HEK293 (cell line): ENCODE data around the gene ARHGEF11.

Source experiments
- CTCF ChIA-PET: fragments of 350-600 bp; formaldehyde crosslinking; extraction: SDS; loops from one replicate; lab custom pipeline; 2021; ENCODE audit warnings: antibody characterized with exemption; lab: Yijun Ruan, JAX
- POLR2A ChIA-PET: fragments of 300-600 bp; formaldehyde crosslinking; extraction: SDS; loops from one replicate; lab custom pipeline; 2020; ENCODE audit warnings: antibody characterized with exemption, inconsistent platforms; lab: Yijun Ruan, JAX
- H3K27ac ChIP-seq: fragments of 200-500 bp; sonication (Bioruptor generic); 2 replicates; pipeline ENCODE4 v1.5.1; 2014; ENCODE audit warnings: low read depth, low read length, control low read depth, inconsistent platforms; ENCODE audit errors: extremely low read depth
- H3K36me3 ChIP-seq, 2 experiments: fragments of 200-500 bp in 1 of 2; sonication (Bioruptor generic) in 1 of 2; 1 replicate in 1 of 2; 2 replicates in 1 of 2; pipeline ENCODE4 v1.5.1; 2014 to 2017; ENCODE audit warnings: inconsistent platforms in 2 of 2, low read length in 2 of 2; ENCODE audit not compliant: control insufficient read depth in 2 of 2, insufficient read depth in 1 of 2
- H3K4me1 ChIP-seq: fragments of 200-500 bp; sonication (Bioruptor generic); 2 replicates; pipeline ENCODE4 v1.5.1; 2014; ENCODE audit warnings: mild to moderate bottlenecking, low read length, inconsistent platforms; ENCODE audit not compliant: control insufficient read depth, insufficient read depth
- H3K4me3 ChIP-seq: 2 replicates; pipeline ENCODE4 v1.5.1; 2011; ENCODE audit warnings: low read depth, mild to moderate bottlenecking, control low read depth, low read length, moderate library complexity
- H3K9me3 ChIP-seq: fragments of 200-500 bp; sonication (Bioruptor generic); 2 replicates; pipeline ENCODE4 v1.5.1; 2014; ENCODE audit warnings: low read depth, low read length, inconsistent platforms; ENCODE audit not compliant: control insufficient read depth, insufficient read depth
- ATF2 ChIP-seq: fragments of 450-650 bp; formaldehyde crosslinking; IDR thresholded peaks from 2 replicates; pipeline ENCODE4 v1.5.1; 2016; ENCODE audit warnings: missing biosample characterization, missing genetic modification characterization, low read depth
- HOXC10 ChIP-seq: sonication (generic); formaldehyde crosslinking; IDR thresholded peaks from 2 replicates; pipeline ENCODE4 v1.8.1; 2023; ENCODE audit warnings: mild to moderate bottlenecking, missing genetic modification reagents
- KLF9 ChIP-seq: fragments of 450-650 bp; formaldehyde crosslinking; IDR thresholded peaks from 2 replicates; pipeline ENCODE4 v1.5.1; 2016; ENCODE audit warnings: missing biosample characterization, missing genetic modification characterization, low read depth
- OVOL3 ChIP-seq: fragments of 450-650 bp; formaldehyde crosslinking; IDR thresholded peaks from 2 replicates; pipeline ENCODE4 v1.5.1; 2016; ENCODE audit warnings: missing biosample characterization, missing genetic modification characterization
- PBX3 ChIP-seq: sonication (generic); formaldehyde crosslinking; IDR thresholded peaks from 2 replicates; pipeline ENCODE4 v1.8.1; 2022; ENCODE audit warnings: mild to moderate bottlenecking, moderate library complexity, missing genetic modification reagents
- TCF7L2 ChIP-seq: IDR thresholded peaks from 2 replicates; pipeline ENCODE4 v1.6.1; 2011; ENCODE audit warnings: low read depth, mild to moderate bottlenecking, inconsistent platforms, low read length, moderate library complexity, borderline replicate concordance
- ZBTB17 ChIP-seq: fragments of 450-650 bp; formaldehyde crosslinking; IDR thresholded peaks from 2 replicates; pipeline ENCODE4 v1.5.1; 2016; ENCODE audit warnings: missing biosample characterization, missing genetic modification characterization
- ZBTB21 ChIP-seq: fragments of 450-650 bp; formaldehyde crosslinking; IDR thresholded peaks from 2 replicates; pipeline ENCODE4 v1.5.1; 2017; ENCODE audit warnings: missing biosample characterization, missing genetic modification characterization
- ZBTB44 ChIP-seq: fragments of 450-650 bp; IDR thresholded peaks from 2 replicates; pipeline ENCODE4 v1.5.1; 2018; ENCODE audit warnings: missing biosample characterization, mild to moderate bottlenecking, missing genetic modification characterization
- ZNF248 ChIP-seq: fragments of 450-650 bp; formaldehyde crosslinking; IDR thresholded peaks from 2 replicates; pipeline ENCODE4 v1.5.1; 2017; ENCODE audit warnings: missing biosample characterization, missing genetic modification characterization
- ZNF362 ChIP-seq: fragments of 450-650 bp; formaldehyde crosslinking; IDR thresholded peaks from 2 replicates; pipeline ENCODE4 v1.5.1; 2016; ENCODE audit warnings: missing biosample characterization, missing genetic modification characterization
- ZNF449 ChIP-seq: fragments of 450-650 bp; formaldehyde crosslinking; IDR thresholded peaks from 2 replicates; pipeline ENCODE4 v1.5.1; 2017; ENCODE audit warnings: missing biosample characterization, mild to moderate bottlenecking, missing genetic modification characterization, moderate library complexity
- ZNF600 ChIP-seq: fragments of 450-650 bp; formaldehyde crosslinking; IDR thresholded peaks from 2 replicates; pipeline ENCODE4 v1.5.1; 2016; ENCODE audit warnings: missing biosample characterization, missing genetic modification characterization
- ZNF623 ChIP-seq: fragments of 450-650 bp; formaldehyde crosslinking; IDR thresholded peaks from 2 replicates; pipeline ENCODE4 v1.5.1; 2016; ENCODE audit warnings: missing biosample characterization, missing genetic modification characterization
- ZNF777 ChIP-seq: fragments of 450-650 bp; formaldehyde crosslinking; IDR thresholded peaks from 2 replicates; pipeline ENCODE4 v1.5.1; 2017; ENCODE audit warnings: missing biosample characterization, missing genetic modification characterization, borderline replicate concordance
- ZNF792 ChIP-seq: fragments of 450-650 bp; formaldehyde crosslinking; IDR thresholded peaks from 2 replicates; pipeline ENCODE4 v1.5.1; 2016; ENCODE audit warnings: missing biosample characterization, missing genetic modification characterization

ARHGEF11 gene

GRCh38 chr1:156964441-156964840, 81.1 kb downstream of the ARHGEF11 start:
- Histone ChIP-seq H3K4me3 (no peak overlapping the region), H3K27ac (no peak overlapping the region), H3K36me3 (peaks cover 4 to 73% of the 10 kb centered on the region in 2 experiments), H3K9me3 (no peaks in the 10 kb centered on the region), H3K4me1 (no peaks in the 10 kb centered on the region)
- ChIA-PET CTCF (interaction anchor here (1.4 to 1.5 kb wide), 2 partner anchors 44 to 125 kb away, joined by 3 read pairs; partner anchors contain the start of gene LRRC71), POLR2A (no interaction called here)
- no peak for TF ChIP-seq ZNF449 (tag by site-specific recombination)
- TF ChIP-seq ZNF600 = no peak
- no peak for TF ChIP-seq ZBTB21
- no peak for TF ChIP-seq OVOL3 (tag by site-specific recombination)
- no peak for TF ChIP-seq ZNF362 (tag by site-specific recombination)
- TF ChIP-seq TCF7L2 = no peak
- no peak for TF ChIP-seq HOXC10 (CRISPR knock-in tag)
- TF ChIP-seq PBX3 (CRISPR knock-in tag) = no peak
- no peak for TF ChIP-seq ZNF248 (tag by site-specific recombination)
- TF ChIP-seq ZNF623 (tag by site-specific recombination) = no peak
- no peak for TF ChIP-seq ZBTB44 (tag by site-specific recombination)
- TF ChIP-seq ZNF792 (tag by site-specific recombination) = no peak
- no peak for TF ChIP-seq ATF2 (tag by site-specific recombination)

GRCh38 chr1:156963621-156964020, 81.9 kb downstream of the ARHGEF11 start:
- H3K4me1 ChIP-seq = no peaks in the 10 kb centered on the region
- no peak overlapping the region for H3K4me3 ChIP-seq
- no peak overlapping the region for H3K27ac ChIP-seq
- CTCF ChIA-PET = interaction anchor here (1.0 to 1.4 kb wide), 3 partner anchors 14 to 126 kb away, joined by 3 read pairs; no protein-coding TSS in a partner anchor
- no peak for TF ChIP-seq KLF9
- TF ChIP-seq ZBTB17 = peak; percentile 47; the same call in 1 of the 2 replicates
- no peak for TF ChIP-seq ZNF777 (tag by site-specific recombination)
- TF ChIP-seq, all 188 proteins: peak for 1
- no peaks in the 10 kb centered on the region for H3K9me3 ChIP-seq
- H3K36me3 ChIP-seq = peaks cover 4 to 73% of the 10 kb centered on the region in 2 experiments
- POLR2A ChIA-PET = no interaction called here
